ENCODE results near the gene LPAR6.

DNA sequence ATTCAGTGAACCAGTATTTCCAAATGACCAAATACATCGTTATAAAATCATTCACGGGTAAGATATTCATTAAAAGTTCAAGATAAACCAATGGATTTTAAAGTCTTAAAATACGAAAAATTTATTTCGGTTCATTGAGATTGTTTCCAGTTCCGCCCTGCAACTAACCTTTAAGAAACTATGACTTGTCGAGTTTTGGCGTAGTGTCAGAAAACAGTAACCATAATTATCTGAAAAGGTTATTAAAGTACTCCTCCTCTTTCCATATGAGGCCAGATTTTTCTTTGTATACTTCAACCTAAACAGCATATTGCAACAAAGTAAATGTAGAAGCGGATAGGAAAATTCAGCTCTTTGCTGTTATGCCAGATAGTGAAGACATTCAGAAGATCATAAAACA is 26.1 kb downstream of the LPAR6 start:
- no peak for TF ChIP-seq POLR2A (IDR thresholded peaks at IDR 0.05)
- TF ChIP-seq, protein P1, sequence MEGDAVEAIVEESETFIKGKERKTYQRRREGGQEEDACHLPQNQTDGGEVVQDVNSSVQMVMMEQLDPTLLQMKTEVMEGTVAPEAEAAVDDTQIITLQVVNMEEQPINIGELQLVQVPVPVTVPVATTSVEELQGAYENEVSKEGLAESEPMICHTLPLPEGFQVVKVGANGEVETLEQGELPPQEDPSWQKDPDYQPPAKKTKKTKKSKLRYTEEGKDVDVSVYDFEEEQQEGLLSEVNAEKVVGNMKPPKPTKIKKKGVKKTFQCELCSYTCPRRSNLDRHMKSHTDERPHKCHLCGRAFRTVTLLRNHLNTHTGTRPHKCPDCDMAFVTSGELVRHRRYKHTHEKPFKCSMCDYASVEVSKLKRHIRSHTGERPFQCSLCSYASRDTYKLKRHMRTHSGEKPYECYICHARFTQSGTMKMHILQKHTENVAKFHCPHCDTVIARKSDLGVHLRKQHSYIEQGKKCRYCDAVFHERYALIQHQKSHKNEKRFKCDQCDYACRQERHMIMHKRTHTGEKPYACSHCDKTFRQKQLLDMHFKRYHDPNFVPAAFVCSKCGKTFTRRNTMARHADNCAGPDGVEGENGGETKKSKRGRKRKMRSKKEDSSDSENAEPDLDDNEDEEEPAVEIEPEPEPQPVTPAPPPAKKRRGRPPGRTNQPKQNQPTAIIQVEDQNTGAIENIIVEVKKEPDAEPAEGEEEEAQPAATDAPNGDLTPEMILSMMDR (IDR thresholded peaks at IDR 0.05), result no peak
- no peak for TF ChIP-seq POLR2AphosphoS5 (IDR thresholded peaks at IDR 0.05)
- TF ChIP-seq EP300 (IDR thresholded peaks at IDR 0.05), result no peak

Data from stomach (tissue), 4 donors.